Measurements from ENCODE around the gene NCAPH2. TPM values are rescaled to one million over a fixed set of nuclear protein-coding genes. Genes with fewer than 3 reads are reported as not detected.
"Not testable (repeated sequence)": the region's sequence is repeated elsewhere in the genome, so short reads cannot be mapped to it uniquely, and the experiment has no call there.

Gene NCAPH2
- polyA plus RNA-seq, 3 donors: 12.5 to 23.6 (median 18.1) TPM

GRCh38 chr22:50537765-50538164, 29.7 kb downstream of the NCAPH2 start:
- WGBS (ENCODE audit: insufficient coverage): 76% methylated on average over 8 of the region's 13 CpGs

GRCh38 chr22:50540381-50540780, 32.4 kb downstream of the NCAPH2 start:
- Histone ChIP-seq H2AFZ (ENCODE audit: insufficient read depth, low read depth, low read length, poor library complexity, severe bottlenecking) (no peak overlapping the region), H3K27ac (ENCODE audit: low read depth in 1 of 2, low read length in 2 of 2) (peak overlapping the region; percentile 99 to 100), H4K20me1 (ENCODE audit: insufficient read depth, low read length) (no peaks in the 10 kb centered on the region), H3K4me3 (replicated peaks in 1 of 3; ENCODE audit: low read depth in 2 of 3, low read length in 3 of 3) (peak overlapping the region in 2 of 3 experiments; percentile 28 to 47), H3K79me2 (ENCODE audit: insufficient read depth, low read length) (peaks cover 27% of the 10 kb centered on the region), H3K9ac (ENCODE audit: insufficient read depth, low read length, poor library complexity, severe bottlenecking) (peak overlapping the region; percentile 92), H3K4me2 (replicated peaks; ENCODE audit: extremely low read depth, low read length, poor library complexity, severe bottlenecking) (peak overlapping the region; percentile 52), H3K9me3 (replicated peaks in 1 of 2; ENCODE audit: control insufficient read depth in 1 of 2, insufficient read depth in 1 of 2, low read length in 2 of 2) (no peaks in the 10 kb centered on the region), H3K36me3 (replicated peaks in 1 of 2; ENCODE audit: control insufficient read depth in 1 of 2, insufficient read depth in 2 of 2, low read length in 2 of 2) (no peaks in the 10 kb centered on the region), H3K4me1 (ENCODE audit: control insufficient read depth in 1 of 2, insufficient read depth in 2 of 2, low read length in 2 of 2) (peaks cover 96 to 99% of the 10 kb centered on the region in 2 donors), H3K27me3 (ENCODE audit: control insufficient read depth in 2 of 2, insufficient read depth in 2 of 2, low read length in 2 of 2) (no peaks in the 10 kb centered on the region)
- WGBS (ENCODE audit: insufficient coverage): no CpG with 5 or more reads among the region's 10 CpGs
- intact Hi-C loops (cut with micrococcal nuclease): no loop called here
- no peak for TF ChIP-seq CTCF (IDR thresholded peaks at IDR 0.05)
- peaks cover 76% of the 10 kb centered on the region for H3K4me1 Mint-ChIP-seq
- DNase-seq: peak in 1 of 3 donors; percentile 10
- peak overlapping the region; percentile 69 to 82 for H3K4me3 Mint-ChIP-seq
- H3K27ac Mint-ChIP-seq: peak overlapping the region; percentile 97 to 100 (median 99)
- H3K9me3 Mint-ChIP-seq: no peaks in the 10 kb centered on the region
- peaks cover 6 to 9% of the 10 kb centered on the region in 2 donors for H3K36me3 Mint-ChIP-seq
- peaks cover 0 to 1% (median 0%) of the 10 kb centered on the region in 3 donors for H3K27me3 Mint-ChIP-seq (ENCODE audit: low read depth in 3 of 3)

More at GRCh38 chr22:50537765-50538164, 29.7 kb downstream of the NCAPH2 start:
- H4K20me1 ChIP-seq (ENCODE audit: insufficient read depth, low read length): no peaks in the 10 kb centered on the region
- peaks cover 30% of the 10 kb centered on the region for H3K79me2 ChIP-seq (ENCODE audit: insufficient read depth, low read length)
- H3K27ac Mint-ChIP-seq: peak overlapping the region; percentile 99 to 100 (median 100)
- no peaks in the 10 kb centered on the region for H3K27me3 ChIP-seq (ENCODE audit: control insufficient read depth in 2 of 2, insufficient read depth in 2 of 2, low read length in 2 of 2)
- peak overlapping the region; percentile 32 for H3K4me2 ChIP-seq (replicated peaks; ENCODE audit: extremely low read depth, low read length, poor library complexity, severe bottlenecking)
- peak overlapping the region; percentile 99 to 100 for H3K27ac ChIP-seq (ENCODE audit: low read depth in 1 of 2, low read length in 2 of 2)
- H3K36me3 Mint-ChIP-seq: peaks cover 8 to 9% of the 10 kb centered on the region in 2 donors
- H3K9me3 ChIP-seq (replicated peaks in 1 of 2; ENCODE audit: control insufficient read depth in 1 of 2, insufficient read depth in 1 of 2, low read length in 2 of 2): no peaks in the 10 kb centered on the region
- intact Hi-C loops (cut with micrococcal nuclease): loop anchor here in 1 of 2 donors (10.0 kb wide), 1 partner anchor 603 kb away; no protein-coding TSS in a partner anchor
- TF ChIP-seq CTCF (IDR thresholded peaks at IDR 0.05): no peak
- peaks cover 96 to 99% of the 10 kb centered on the region in 2 donors for H3K4me1 ChIP-seq (ENCODE audit: control insufficient read depth in 1 of 2, insufficient read depth in 2 of 2, low read length in 2 of 2)
- H3K4me1 Mint-ChIP-seq: peaks cover 84% of the 10 kb centered on the region
- peak overlapping the region in 1 of 3 experiments; percentile 29 for H3K4me3 ChIP-seq (replicated peaks in 1 of 3; ENCODE audit: low read depth in 2 of 3, low read length in 3 of 3)
- H3K9me3 Mint-ChIP-seq: no peaks in the 10 kb centered on the region
- peaks cover 0 to 1% (median 0%) of the 10 kb centered on the region in 3 donors for H3K27me3 Mint-ChIP-seq (ENCODE audit: low read depth in 3 of 3)
- DNase-seq: no peak
- H3K36me3 ChIP-seq (replicated peaks in 1 of 2; ENCODE audit: control insufficient read depth in 1 of 2, insufficient read depth in 2 of 2, low read length in 2 of 2): no peaks in the 10 kb centered on the region
- H3K4me3 Mint-ChIP-seq: peak overlapping the region; percentile 61 to 67
- no peak overlapping the region for H2AFZ ChIP-seq (ENCODE audit: insufficient read depth, low read depth, low read length, poor library complexity, severe bottlenecking)
- H3K9ac ChIP-seq (ENCODE audit: insufficient read depth, low read length, poor library complexity, severe bottlenecking): peak overlapping the region; percentile 92

- H3K4me1 ChIP-seq (ENCODE audit: control insufficient read depth in 1 of 2, insufficient read depth in 2 of 2, low read length in 2 of 2): peaks cover 95 to 96% of the 10 kb centered on the region in 2 donors
- H2AFZ ChIP-seq (ENCODE audit: insufficient read depth, low read depth, low read length, poor library complexity, severe bottlenecking); H3K36me3 Mint-ChIP-seq; H3K27me3 Mint-ChIP-seq (ENCODE audit: low read depth in 3 of 3); H3K9me3 Mint-ChIP-seq; H4K20me1 ChIP-seq (ENCODE audit: insufficient read depth, low read length); H3K9me3 ChIP-seq (replicated peaks in 1 of 2; ENCODE audit: control insufficient read depth in 1 of 2, insufficient read depth in 1 of 2, low read length in 2 of 2); H3K27me3 ChIP-seq (ENCODE audit: control insufficient read depth in 2 of 2, insufficient read depth in 2 of 2, low read length in 2 of 2); H3K36me3 ChIP-seq (replicated peaks in 1 of 2; ENCODE audit: control insufficient read depth in 1 of 2, insufficient read depth in 2 of 2, low read length in 2 of 2): not testable (repeated sequence)
- peak; percentile 93 to 97 (median 96) for DNase-seq
- intact Hi-C loops (cut with micrococcal nuclease): loop anchor here (1.0 kb wide), 2 partner anchors 11 to 12 kb away; partner anchors contain the start of gene TYMP (in 1 of the 2)
- H3K27ac ChIP-seq (ENCODE audit: low read depth in 1 of 2, low read length in 2 of 2): peak overlapping the region; percentile 99 to 100
- H3K9ac ChIP-seq (ENCODE audit: insufficient read depth, low read length, poor library complexity, severe bottlenecking): peak overlapping the region; percentile 92
- peaks cover 16% of the 10 kb centered on the region for H3K79me2 ChIP-seq (ENCODE audit: insufficient read depth, low read length)
- Mint-ChIP-seq H3K27ac (peak overlapping the region; percentile 97 to 100 (median 99)), H3K4me3 (peak overlapping the region; percentile 80 to 82), H3K4me1 (peaks cover 80% of the 10 kb centered on the region)
- 40% methylated on average over 1 of the region's 5 CpGs for WGBS (ENCODE audit: insufficient coverage)
- H3K4me3 ChIP-seq (replicated peaks in 1 of 3; ENCODE audit: low read depth in 2 of 3, low read length in 3 of 3): peak overlapping the region; percentile 26 to 62 (median 28)
- H3K4me2 ChIP-seq (replicated peaks; ENCODE audit: extremely low read depth, low read length, poor library complexity, severe bottlenecking): peak overlapping the region; percentile 52
Measured at GRCh38 chr22:50541667-50542026, 33.6 kb downstream of the NCAPH2 start.
